ENCODE data around the gene EBF3.

DNA sequence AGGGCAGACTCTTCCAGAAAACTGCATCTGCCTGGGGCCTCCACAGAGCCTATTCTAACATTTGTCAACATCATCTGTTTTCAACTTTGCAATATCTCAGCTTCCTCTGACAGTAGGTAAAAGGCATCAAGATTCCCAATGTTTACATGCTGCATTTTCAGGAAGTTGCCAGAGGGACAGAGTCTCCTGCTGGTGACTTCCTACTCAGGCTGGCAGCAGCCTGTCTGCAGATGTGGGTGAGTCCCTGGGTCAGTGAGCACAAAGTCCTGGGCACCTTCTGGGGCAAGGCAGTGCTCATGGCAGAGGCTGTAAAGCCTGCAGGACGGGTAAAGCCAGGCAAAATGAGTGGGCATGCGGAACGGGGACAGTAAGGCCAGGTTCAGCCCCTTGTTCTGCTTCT is 69.4 kb downstream of the EBF3 start:
- TF ChIP-seq, protein P1, sequence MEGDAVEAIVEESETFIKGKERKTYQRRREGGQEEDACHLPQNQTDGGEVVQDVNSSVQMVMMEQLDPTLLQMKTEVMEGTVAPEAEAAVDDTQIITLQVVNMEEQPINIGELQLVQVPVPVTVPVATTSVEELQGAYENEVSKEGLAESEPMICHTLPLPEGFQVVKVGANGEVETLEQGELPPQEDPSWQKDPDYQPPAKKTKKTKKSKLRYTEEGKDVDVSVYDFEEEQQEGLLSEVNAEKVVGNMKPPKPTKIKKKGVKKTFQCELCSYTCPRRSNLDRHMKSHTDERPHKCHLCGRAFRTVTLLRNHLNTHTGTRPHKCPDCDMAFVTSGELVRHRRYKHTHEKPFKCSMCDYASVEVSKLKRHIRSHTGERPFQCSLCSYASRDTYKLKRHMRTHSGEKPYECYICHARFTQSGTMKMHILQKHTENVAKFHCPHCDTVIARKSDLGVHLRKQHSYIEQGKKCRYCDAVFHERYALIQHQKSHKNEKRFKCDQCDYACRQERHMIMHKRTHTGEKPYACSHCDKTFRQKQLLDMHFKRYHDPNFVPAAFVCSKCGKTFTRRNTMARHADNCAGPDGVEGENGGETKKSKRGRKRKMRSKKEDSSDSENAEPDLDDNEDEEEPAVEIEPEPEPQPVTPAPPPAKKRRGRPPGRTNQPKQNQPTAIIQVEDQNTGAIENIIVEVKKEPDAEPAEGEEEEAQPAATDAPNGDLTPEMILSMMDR (IDR thresholded peaks at IDR 0.05): no peak
- TF ChIP-seq POLR2A (IDR thresholded peaks at IDR 0.05): no peak
